Adrenal gland (tissue), 5 donors: ENCODE measurements around the gene ARHGEF39.

Experiments
- POLR2A ChIP-seq, 2 donors: fragments of 450-650 bp; IDR thresholded peaks; one replicate each; pipeline ENCODE4 v1.6.1; 2017; ENCODE audit warnings: antibody characterized with exemption in 2 of 2, mild to moderate bottlenecking in 2 of 2, moderate library complexity in 1 of 2
- TF ChIP-seq, protein P1 (sequence below), 6 experiments: fragments of 450-650 bp in 4 of 6; fragments of 200-600 bp in 2 of 6; sonication (generic) in 1 of 6; IDR thresholded peaks; 1 replicate in 5 of 6; 2 replicates in 1 of 6; pipeline versions ENCODE4 v1.5.1 to v1.8.0; 2016 to 2021; ENCODE audit warnings: antibody characterized with exemption in 6 of 6, mild to moderate bottlenecking in 2 of 6, moderate library complexity in 1 of 6
- donor health status: DM: no; HTN: no; CAD: no.

DNA sequence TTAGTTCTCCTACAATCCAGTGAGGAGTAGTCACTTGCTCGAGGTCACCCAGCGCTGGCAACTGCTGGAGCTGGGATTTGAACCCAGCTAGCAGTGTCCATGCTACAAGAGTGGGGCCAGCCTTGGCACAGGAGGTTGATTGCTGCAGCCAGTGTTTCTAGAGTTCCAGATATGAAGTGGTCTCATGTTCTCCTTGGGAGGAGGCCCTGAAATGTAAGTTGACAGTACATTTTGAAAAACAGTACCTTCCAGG, 6.1 kb downstream of the ARHGEF39 start:
- TF ChIP-seq POLR2A (IDR thresholded peaks at IDR 0.05), result no peak
- TF ChIP-seq, protein P1, sequence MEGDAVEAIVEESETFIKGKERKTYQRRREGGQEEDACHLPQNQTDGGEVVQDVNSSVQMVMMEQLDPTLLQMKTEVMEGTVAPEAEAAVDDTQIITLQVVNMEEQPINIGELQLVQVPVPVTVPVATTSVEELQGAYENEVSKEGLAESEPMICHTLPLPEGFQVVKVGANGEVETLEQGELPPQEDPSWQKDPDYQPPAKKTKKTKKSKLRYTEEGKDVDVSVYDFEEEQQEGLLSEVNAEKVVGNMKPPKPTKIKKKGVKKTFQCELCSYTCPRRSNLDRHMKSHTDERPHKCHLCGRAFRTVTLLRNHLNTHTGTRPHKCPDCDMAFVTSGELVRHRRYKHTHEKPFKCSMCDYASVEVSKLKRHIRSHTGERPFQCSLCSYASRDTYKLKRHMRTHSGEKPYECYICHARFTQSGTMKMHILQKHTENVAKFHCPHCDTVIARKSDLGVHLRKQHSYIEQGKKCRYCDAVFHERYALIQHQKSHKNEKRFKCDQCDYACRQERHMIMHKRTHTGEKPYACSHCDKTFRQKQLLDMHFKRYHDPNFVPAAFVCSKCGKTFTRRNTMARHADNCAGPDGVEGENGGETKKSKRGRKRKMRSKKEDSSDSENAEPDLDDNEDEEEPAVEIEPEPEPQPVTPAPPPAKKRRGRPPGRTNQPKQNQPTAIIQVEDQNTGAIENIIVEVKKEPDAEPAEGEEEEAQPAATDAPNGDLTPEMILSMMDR (IDR thresholded peaks at IDR 0.05), result no peak
